HL-60 (cell line): ENCODE results near the gene NEUROG1.

Experiments
- DNase-seq, 2 experiments: peaks; one replicate each; pipeline ENCODE4 v3.0.0-alpha.2; 2010 to 2020; ENCODE audit warnings: low read depth in 1 of 2, low spot score in 1 of 2
- H3K27ac ChIP-seq: fragments of 250-450 bp; sonication (Bioruptor Pico); replicated peaks from 2 replicates; pipeline ENCODE4 v1.5.1; 2020; ENCODE audit warnings: mild to moderate bottlenecking, moderate library complexity
- H3K27me3 ChIP-seq: fragments of 250-450 bp; sonication (Bioruptor Pico); 2 replicates; pipeline ENCODE4 v1.5.1; 2021; ENCODE audit warnings: mild to moderate bottlenecking, moderate library complexity; ENCODE audit not compliant: insufficient read depth, poor library complexity, severe bottlenecking
- H3K4me3 ChIP-seq: replicated peaks from 2 replicates; pipeline ENCODE4 v1.5.1; 2011; ENCODE audit warnings: mild to moderate bottlenecking, control low read depth, low read length; ENCODE audit not compliant: insufficient read depth
- GABPA ChIP-seq: IDR thresholded peaks from 2 replicates; pipeline ENCODE4 v1.6.1; 2012; ENCODE audit warnings: low read depth
- POLR2AphosphoS5 ChIP-seq: IDR thresholded peaks from 2 replicates; pipeline ENCODE4 v1.6.1; 2012; ENCODE audit warnings: low read depth
- SPI1 ChIP-seq: IDR thresholded peaks from 2 replicates; pipeline ENCODE4 v1.6.1; 2012; ENCODE audit warnings: low read depth, mild to moderate bottlenecking, borderline replicate concordance
- TF ChIP-seq, protein P1 (sequence below): IDR thresholded peaks from 2 replicates; pipeline ENCODE4 v1.6.1; 2012; ENCODE audit warnings: low read depth; ENCODE audit not compliant: insufficient replicate concordance
- TF ChIP-seq, protein P2 (sequence below): IDR thresholded peaks from one replicate; pipeline ENCODE4 v1.5.1; 2011; ENCODE audit warnings: low read length, control low read depth, inconsistent platforms; ENCODE audit not compliant: insufficient read depth

Gene NEUROG1

DNA sequence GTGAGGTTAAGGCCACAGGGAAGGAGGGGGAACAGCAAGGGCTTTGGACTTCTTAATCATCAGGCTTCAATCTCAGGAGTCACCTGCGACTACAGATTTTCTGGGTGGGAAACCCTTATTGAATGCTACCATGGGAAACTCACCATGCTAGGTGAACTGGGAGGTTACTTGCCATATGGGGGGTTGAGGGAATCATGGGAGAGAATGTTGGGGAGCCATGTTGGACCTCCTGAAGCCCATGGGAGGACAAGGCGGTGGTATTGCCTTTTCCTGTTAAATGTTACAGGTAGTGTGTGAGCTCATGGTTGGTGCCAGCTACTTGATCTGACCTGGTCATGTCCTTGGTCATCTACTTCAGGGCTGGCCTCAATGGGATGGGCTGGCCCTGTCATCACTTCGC lies 31.4 kb downstream of the NEUROG1 start:
- TF ChIP-seq, protein P1, sequence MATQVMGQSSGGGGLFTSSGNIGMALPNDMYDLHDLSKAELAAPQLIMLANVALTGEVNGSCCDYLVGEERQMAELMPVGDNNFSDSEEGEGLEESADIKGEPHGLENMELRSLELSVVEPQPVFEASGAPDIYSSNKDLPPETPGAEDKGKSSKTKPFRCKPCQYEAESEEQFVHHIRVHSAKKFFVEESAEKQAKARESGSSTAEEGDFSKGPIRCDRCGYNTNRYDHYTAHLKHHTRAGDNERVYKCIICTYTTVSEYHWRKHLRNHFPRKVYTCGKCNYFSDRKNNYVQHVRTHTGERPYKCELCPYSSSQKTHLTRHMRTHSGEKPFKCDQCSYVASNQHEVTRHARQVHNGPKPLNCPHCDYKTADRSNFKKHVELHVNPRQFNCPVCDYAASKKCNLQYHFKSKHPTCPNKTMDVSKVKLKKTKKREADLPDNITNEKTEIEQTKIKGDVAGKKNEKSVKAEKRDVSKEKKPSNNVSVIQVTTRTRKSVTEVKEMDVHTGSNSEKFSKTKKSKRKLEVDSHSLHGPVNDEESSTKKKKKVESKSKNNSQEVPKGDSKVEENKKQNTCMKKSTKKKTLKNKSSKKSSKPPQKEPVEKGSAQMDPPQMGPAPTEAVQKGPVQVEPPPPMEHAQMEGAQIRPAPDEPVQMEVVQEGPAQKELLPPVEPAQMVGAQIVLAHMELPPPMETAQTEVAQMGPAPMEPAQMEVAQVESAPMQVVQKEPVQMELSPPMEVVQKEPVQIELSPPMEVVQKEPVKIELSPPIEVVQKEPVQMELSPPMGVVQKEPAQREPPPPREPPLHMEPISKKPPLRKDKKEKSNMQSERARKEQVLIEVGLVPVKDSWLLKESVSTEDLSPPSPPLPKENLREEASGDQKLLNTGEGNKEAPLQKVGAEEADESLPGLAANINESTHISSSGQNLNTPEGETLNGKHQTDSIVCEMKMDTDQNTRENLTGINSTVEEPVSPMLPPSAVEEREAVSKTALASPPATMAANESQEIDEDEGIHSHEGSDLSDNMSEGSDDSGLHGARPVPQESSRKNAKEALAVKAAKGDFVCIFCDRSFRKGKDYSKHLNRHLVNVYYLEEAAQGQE: no peak
- no peak for TF ChIP-seq POLR2AphosphoS5
- H3K27me3 ChIP-seq: no peaks in the 10 kb centered on the region
- no peak for DNase-seq
- no peak overlapping the region for H3K27ac ChIP-seq
- no peak overlapping the region for H3K4me3 ChIP-seq

DNA sequence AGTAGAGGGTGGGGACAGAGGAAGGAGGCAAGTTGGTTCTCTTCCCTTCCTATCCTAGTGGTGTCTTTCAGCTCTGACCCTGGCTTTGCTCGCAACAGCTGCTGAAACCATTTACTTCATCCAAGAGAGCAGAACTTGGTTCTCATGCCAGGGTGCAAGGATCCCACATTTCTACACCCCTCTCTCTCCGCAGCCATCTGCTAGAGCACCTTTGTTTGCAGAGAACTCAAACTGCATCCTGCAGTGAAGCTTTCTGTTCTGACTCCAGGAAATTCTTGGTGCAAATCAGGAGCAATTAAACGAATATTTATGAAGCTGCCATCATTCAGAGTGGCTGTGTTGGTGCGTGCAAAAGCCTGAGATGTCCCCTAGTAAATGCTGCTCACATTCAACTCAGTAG lies 31.9 kb downstream of the NEUROG1 start:
- Histone ChIP-seq H3K4me3 (no peak overlapping the region), H3K27me3 (no peaks in the 10 kb centered on the region), H3K27ac (no peak overlapping the region)
- TF ChIP-seq GABPA (no peak), POLR2AphosphoS5 (no peak), SPI1 (no peak)
- TF ChIP-seq, protein P2, sequence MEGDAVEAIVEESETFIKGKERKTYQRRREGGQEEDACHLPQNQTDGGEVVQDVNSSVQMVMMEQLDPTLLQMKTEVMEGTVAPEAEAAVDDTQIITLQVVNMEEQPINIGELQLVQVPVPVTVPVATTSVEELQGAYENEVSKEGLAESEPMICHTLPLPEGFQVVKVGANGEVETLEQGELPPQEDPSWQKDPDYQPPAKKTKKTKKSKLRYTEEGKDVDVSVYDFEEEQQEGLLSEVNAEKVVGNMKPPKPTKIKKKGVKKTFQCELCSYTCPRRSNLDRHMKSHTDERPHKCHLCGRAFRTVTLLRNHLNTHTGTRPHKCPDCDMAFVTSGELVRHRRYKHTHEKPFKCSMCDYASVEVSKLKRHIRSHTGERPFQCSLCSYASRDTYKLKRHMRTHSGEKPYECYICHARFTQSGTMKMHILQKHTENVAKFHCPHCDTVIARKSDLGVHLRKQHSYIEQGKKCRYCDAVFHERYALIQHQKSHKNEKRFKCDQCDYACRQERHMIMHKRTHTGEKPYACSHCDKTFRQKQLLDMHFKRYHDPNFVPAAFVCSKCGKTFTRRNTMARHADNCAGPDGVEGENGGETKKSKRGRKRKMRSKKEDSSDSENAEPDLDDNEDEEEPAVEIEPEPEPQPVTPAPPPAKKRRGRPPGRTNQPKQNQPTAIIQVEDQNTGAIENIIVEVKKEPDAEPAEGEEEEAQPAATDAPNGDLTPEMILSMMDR: no peak
- TF ChIP-seq, protein P1: no peak
- no peak for DNase-seq

DNA sequence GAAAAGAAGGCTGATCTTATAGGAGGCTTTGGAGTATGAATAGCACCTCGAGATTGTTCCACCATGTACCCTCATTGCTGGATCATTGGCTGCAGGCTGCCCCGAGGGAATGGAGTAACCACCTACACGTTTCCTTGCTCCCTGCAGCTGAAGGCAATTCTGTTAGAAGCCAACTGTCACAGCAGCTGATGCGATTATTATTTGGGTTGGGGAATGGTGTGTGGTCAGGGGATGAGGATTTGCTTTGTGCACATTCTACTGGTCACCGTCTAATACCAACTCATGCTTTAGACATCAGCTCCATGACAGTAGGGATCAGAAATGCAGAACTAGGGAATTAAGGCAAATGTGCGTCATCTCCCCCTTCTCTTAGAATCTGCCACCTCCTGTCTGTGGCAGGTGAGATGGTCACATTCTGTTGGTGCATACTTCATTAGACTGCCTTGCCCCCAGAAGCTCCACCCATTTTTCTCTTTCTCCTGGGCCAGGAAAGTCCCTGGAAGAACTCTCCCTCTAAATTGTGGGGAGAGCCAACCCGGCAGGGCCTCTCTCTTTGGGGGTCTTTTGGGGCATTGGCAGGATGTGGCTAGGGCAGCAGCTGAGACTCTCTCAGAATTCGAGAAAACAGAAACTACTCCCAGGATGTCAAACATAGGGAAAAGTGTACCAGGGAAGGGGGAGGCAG lies 32.8 kb downstream of the NEUROG1 start:
- no peak for TF ChIP-seq POLR2AphosphoS5
- no peak for TF ChIP-seq SPI1
- TF ChIP-seq GABPA: no peak
- TF ChIP-seq, protein P1: no peak
- TF ChIP-seq, protein P2: no peak
- H3K27me3 ChIP-seq: no peaks in the 10 kb centered on the region
- no peak for DNase-seq

More for the DNA sequence above, 32.8 kb downstream of the NEUROG1 start:
- H3K4me3 ChIP-seq: no peak overlapping the region
- no peak overlapping the region for H3K27ac ChIP-seq
